ENCODE results near the gene CCM2. TPM values are rescaled to one million over a fixed set of nuclear protein-coding genes. Genes with fewer than 3 reads are reported as not detected.

The CCM2 gene
- total RNA-seq, 2 experiments from 2014 or later = 58.9 to 89.1 TPM

DNA sequence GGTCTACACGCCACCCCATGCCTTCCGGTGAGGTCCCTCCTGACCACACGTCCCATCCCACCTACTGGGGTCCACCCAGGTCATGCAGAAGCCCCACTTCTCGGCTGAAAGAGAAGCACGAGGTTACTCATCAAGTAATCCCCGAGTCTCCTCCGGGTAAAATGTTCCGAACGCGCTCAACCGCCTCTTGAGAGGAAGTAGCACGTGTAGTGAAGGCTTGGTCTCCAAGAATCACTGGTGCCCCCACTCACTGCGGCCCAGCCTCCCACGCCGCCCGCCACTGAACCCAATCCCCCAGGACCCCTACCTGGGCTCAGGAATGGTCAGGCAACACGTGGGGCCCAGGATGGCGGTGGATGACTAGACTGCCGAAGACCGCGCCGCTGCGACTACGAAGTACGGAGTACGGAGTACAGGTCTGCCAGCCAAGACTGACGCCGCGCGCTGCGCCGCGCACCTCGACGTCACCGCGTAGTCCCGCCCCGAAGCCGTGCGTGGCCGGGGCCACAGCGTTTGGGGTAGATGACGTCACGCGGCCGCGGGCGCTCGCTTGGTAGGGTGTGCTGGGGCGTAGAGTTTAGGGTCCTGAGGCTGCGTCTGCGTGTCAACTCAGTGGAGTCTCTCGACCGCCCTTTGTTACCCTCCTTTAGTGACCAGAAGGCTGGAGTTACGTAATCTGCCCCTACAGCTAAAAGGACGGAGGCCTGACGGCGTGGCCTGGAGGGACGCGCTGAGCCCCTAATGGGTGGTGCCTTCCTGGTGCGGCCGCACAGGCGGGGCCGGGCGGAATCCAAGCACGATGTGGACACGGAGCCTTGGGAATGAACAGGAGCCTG is 13.6 kb upstream of the CCM2 start:
- Histone ChIP-seq H3K27ac (ENCODE audit: low read depth, low read length, poor library complexity, severe bottlenecking) (peak overlapping the region; percentile 70), H3K9me3 (ENCODE audit: low read length) (no peaks in the 10 kb centered on the region), H2AFZ (ENCODE audit: low read length) (peak overlapping the region; percentile 74), H3K4me2 (ENCODE audit: low read length) (peak overlapping the region; percentile 95), H3K4me3 (ENCODE audit: low read depth, low read length, poor library complexity, severe bottlenecking) (peak overlapping the region; percentile 94), H3K9me2 (ENCODE audit: insufficient read depth, low read length) (no peaks in the 10 kb centered on the region), H3K36me3 (ENCODE audit: insufficient read depth, low read length) (peaks cover 47% of the 10 kb centered on the region), H4K20me1 (ENCODE audit: insufficient read depth, low read length) (peaks cover 29% of the 10 kb centered on the region; the same call in 1 of the 2 replicates), H3K79me2 (ENCODE audit: insufficient read depth, low read depth, low read length) (peaks cover 54% of the 10 kb centered on the region), H3K4me1 (ENCODE audit: insufficient read depth, low read length, poor library complexity, severe bottlenecking) (peaks cover 55% of the 10 kb centered on the region)
- ChIA-PET CTCF (ENCODE audit: unreplicated experiment) (interaction anchor here (0.6 to 1.6 kb wide), 3 partner anchors 10 to 14 kb away, joined by 3 to 6 read pairs (median 3); partner anchors contain the start of gene CCM2), POLR2A (interaction anchor here (1.3 to 15.1 kb wide), 2 partner anchors 14 to 34 kb away, joined by 6 to 206 read pairs; partner anchors contain the start of gene CCM2)
- no peak for TF ChIP-seq EZH2phosphoT487 (IDR thresholded peaks at IDR 0.05; ENCODE audit: borderline replicate concordance, low read depth, low read length)
- TF ChIP-seq, protein P1, sequence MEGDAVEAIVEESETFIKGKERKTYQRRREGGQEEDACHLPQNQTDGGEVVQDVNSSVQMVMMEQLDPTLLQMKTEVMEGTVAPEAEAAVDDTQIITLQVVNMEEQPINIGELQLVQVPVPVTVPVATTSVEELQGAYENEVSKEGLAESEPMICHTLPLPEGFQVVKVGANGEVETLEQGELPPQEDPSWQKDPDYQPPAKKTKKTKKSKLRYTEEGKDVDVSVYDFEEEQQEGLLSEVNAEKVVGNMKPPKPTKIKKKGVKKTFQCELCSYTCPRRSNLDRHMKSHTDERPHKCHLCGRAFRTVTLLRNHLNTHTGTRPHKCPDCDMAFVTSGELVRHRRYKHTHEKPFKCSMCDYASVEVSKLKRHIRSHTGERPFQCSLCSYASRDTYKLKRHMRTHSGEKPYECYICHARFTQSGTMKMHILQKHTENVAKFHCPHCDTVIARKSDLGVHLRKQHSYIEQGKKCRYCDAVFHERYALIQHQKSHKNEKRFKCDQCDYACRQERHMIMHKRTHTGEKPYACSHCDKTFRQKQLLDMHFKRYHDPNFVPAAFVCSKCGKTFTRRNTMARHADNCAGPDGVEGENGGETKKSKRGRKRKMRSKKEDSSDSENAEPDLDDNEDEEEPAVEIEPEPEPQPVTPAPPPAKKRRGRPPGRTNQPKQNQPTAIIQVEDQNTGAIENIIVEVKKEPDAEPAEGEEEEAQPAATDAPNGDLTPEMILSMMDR (conservative IDR thresholded peaks at IDR 0.05; ENCODE audit: low read length) = no peak
- intact Hi-C loops (cut with micrococcal nuclease; ENCODE audit: unreplicated experiment) = loop anchor here (1.0 kb wide), 1 partner anchor 13 kb away; no protein-coding TSS in a partner anchor
- peak; percentile 95 for DNase-seq (ENCODE audit: low spot score)
- no TSS peak for BruUV-seq (replicated peaks)

DNA sequence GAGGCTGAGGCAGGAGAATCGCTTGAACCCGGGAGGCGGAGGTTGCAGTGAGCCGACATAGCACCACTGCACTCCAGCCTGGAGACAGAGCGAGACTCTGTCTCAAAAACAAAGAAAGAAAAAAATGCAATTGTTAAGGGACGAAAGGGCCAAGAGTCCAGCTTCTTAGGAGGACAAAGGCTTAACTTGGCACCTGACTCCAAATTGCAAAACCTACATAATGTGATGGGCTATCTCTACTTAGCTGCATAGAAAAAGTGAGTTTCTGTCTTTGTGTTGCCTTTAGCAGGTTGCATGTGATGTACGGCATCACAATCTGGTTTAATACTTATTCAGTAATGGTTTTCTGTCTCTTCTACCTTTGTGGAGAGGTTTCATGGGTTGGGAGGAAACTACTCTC is 12.5 kb upstream of the CCM2 start:
- peaks cover 53% of the 10 kb centered on the region for H3K79me2 ChIP-seq (ENCODE audit: insufficient read depth, low read depth, low read length)
- H4K20me1 ChIP-seq (ENCODE audit: insufficient read depth, low read length) = peaks cover 29% of the 10 kb centered on the region; the same call in 1 of the 2 replicates
- H3K4me2 ChIP-seq (ENCODE audit: low read length) = peak overlapping the region; percentile 95
- no peaks in the 10 kb centered on the region for H3K9me3 ChIP-seq (ENCODE audit: low read length)
- no peak for DNase-seq (ENCODE audit: low spot score)
- no TSS peak for BruUV-seq (replicated peaks)
- no peak overlapping the region for H3K27ac ChIP-seq (ENCODE audit: low read depth, low read length, poor library complexity, severe bottlenecking)
- ChIA-PET CTCF (ENCODE audit: unreplicated experiment) (no interaction called here), POLR2A (interaction anchor here (1.0 to 15.1 kb wide), 3 partner anchors 13 to 33 kb away, joined by 6 to 206 read pairs (median 6); partner anchors contain the start of gene CCM2)
- H3K4me1 ChIP-seq (ENCODE audit: insufficient read depth, low read length, poor library complexity, severe bottlenecking) = peaks cover 45% of the 10 kb centered on the region
- peaks cover 39% of the 10 kb centered on the region for H3K36me3 ChIP-seq (ENCODE audit: insufficient read depth, low read length)
- peak overlapping the region; percentile 94 for H3K4me3 ChIP-seq (ENCODE audit: low read depth, low read length, poor library complexity, severe bottlenecking)
- intact Hi-C loops (cut with micrococcal nuclease; ENCODE audit: unreplicated experiment) = no loop called here
- no peak for TF ChIP-seq EZH2phosphoT487 (IDR thresholded peaks at IDR 0.05; ENCODE audit: borderline replicate concordance, low read depth, low read length)
- TF ChIP-seq, protein P1 (conservative IDR thresholded peaks at IDR 0.05; ENCODE audit: low read length) = no peak
- no peak overlapping the region for H2AFZ ChIP-seq (ENCODE audit: low read length)
- H3K9me2 ChIP-seq (ENCODE audit: insufficient read depth, low read length) = no peaks in the 10 kb centered on the region
